PFSK-1 (cell line): ENCODE data around the gene NUCB1.

Source experiments
- FOXP2 ChIP-seq: optimal IDR thresholded peaks from 2 replicates; pipeline ENCODE3; 2011; ENCODE audit warnings: borderline replicate concordance, control low read depth, inconsistent platforms; ENCODE audit not compliant: insufficient read depth; ENCODE audit errors: extremely low read length, extremely low read depth
- POLR2AphosphoS5 ChIP-seq: IDR thresholded peaks from 2 replicates; pipeline ENCODE4 v1.6.1; 2012; ENCODE audit warnings: low read depth, mild to moderate bottlenecking, control low read depth, low read length, moderate library complexity
- SIN3A ChIP-seq: IDR thresholded peaks from 2 replicates; pipeline ENCODE4 v1.6.1; 2012; ENCODE audit warnings: mild to moderate bottlenecking, low read length, moderate library complexity, borderline replicate concordance; ENCODE audit not compliant: insufficient read depth
- TAF1 ChIP-seq: IDR thresholded peaks from 2 replicates; pipeline ENCODE4 v1.6.1; 2012; ENCODE audit warnings: low read length, control low read depth, borderline replicate concordance; ENCODE audit not compliant: insufficient read depth
- TF ChIP-seq, protein P1 (sequence below), 2 experiments: IDR thresholded peaks; 2 replicates each; pipeline versions ENCODE4 v1.6.1 to v1.8.0; 2011 to 2012; ENCODE audit warnings: low read depth in 2 of 2, low read length in 2 of 2, control low read depth in 1 of 2, inconsistent platforms in 1 of 2, mild to moderate bottlenecking in 1 of 2, moderate library complexity in 1 of 2; ENCODE audit not compliant: insufficient read depth in 1 of 2

DNA sequence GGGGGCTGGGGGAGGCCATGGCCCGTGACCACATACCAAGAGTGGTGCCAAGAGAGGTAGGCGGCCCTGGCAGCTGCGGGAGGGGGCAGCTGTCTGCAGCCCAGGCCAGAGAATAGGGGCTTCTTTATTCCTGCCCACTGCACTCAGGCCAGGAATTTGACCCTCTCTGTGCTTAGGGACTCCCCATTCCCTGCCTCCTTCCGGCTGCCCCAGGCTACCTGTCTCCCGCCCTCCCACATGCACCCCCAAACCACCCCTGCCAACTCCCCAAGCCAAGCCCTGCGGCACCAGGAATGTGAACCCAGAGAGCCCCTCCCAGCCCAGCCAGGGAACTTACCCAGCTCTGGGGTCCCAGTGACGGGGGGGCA, 32.4 kb upstream of the NUCB1 start:
- no peak for TF ChIP-seq TAF1
- no peak for TF ChIP-seq POLR2AphosphoS5
- TF ChIP-seq, protein P1, sequence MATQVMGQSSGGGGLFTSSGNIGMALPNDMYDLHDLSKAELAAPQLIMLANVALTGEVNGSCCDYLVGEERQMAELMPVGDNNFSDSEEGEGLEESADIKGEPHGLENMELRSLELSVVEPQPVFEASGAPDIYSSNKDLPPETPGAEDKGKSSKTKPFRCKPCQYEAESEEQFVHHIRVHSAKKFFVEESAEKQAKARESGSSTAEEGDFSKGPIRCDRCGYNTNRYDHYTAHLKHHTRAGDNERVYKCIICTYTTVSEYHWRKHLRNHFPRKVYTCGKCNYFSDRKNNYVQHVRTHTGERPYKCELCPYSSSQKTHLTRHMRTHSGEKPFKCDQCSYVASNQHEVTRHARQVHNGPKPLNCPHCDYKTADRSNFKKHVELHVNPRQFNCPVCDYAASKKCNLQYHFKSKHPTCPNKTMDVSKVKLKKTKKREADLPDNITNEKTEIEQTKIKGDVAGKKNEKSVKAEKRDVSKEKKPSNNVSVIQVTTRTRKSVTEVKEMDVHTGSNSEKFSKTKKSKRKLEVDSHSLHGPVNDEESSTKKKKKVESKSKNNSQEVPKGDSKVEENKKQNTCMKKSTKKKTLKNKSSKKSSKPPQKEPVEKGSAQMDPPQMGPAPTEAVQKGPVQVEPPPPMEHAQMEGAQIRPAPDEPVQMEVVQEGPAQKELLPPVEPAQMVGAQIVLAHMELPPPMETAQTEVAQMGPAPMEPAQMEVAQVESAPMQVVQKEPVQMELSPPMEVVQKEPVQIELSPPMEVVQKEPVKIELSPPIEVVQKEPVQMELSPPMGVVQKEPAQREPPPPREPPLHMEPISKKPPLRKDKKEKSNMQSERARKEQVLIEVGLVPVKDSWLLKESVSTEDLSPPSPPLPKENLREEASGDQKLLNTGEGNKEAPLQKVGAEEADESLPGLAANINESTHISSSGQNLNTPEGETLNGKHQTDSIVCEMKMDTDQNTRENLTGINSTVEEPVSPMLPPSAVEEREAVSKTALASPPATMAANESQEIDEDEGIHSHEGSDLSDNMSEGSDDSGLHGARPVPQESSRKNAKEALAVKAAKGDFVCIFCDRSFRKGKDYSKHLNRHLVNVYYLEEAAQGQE (IDR thresholded peaks at IDR 0.05; ENCODE audit: insufficient read depth in 1 of 2, low read depth in 2 of 2, low read length in 2 of 2) = no peak
- TF ChIP-seq SIN3A = no peak
- no peak for TF ChIP-seq FOXP2
